AG04449 (cell line): ENCODE data around the gene RNF2.

Experiments
- CTCF ChIA-PET: fragments of 350-600 bp; formaldehyde crosslinking; extraction: SDS; loops from one replicate; lab custom pipeline; 2021; ENCODE audit warnings: antibody characterized with exemption; lab: Yijun Ruan, JAX
- POLR2A ChIA-PET: fragments of 400-600, 350-600 bp; formaldehyde crosslinking; extraction: SDS; loops from one replicate; lab custom pipeline; 2020; ENCODE audit warnings: antibody characterized with exemption, inconsistent platforms; lab: Yijun Ruan, JAX
- DNase-seq: peaks from one replicate; pipeline ENCODE4 v3.0.0-alpha.2; 2010; ENCODE audit warnings: low read depth, low spot score
- H3K4me3 ChIP-seq: 2 replicates; pipeline ENCODE4 v1.5.1; 2011; ENCODE audit warnings: low read depth, mild to moderate bottlenecking, control low read depth, low read length
- TF ChIP-seq, protein P1 (sequence below): IDR thresholded peaks from one replicate; pipeline ENCODE4 v1.5.1; 2011; ENCODE audit warnings: mild to moderate bottlenecking, moderate library complexity, low read length, control low read depth, inconsistent platforms; ENCODE audit not compliant: insufficient read depth; ENCODE audit errors: missing control alignments

The RNF2 gene

GRCh38 chr1:185139246-185139645 lies 93.9 kb downstream of the RNF2 start:
- no peak for DNase-seq
- CTCF ChIA-PET = interaction anchor here (1.0 kb wide), 1 partner anchor 31 kb away, joined by 3 read pairs; no protein-coding TSS in a partner anchor
- H3K4me3 ChIP-seq = no peak overlapping the region
- TF ChIP-seq, protein P1, sequence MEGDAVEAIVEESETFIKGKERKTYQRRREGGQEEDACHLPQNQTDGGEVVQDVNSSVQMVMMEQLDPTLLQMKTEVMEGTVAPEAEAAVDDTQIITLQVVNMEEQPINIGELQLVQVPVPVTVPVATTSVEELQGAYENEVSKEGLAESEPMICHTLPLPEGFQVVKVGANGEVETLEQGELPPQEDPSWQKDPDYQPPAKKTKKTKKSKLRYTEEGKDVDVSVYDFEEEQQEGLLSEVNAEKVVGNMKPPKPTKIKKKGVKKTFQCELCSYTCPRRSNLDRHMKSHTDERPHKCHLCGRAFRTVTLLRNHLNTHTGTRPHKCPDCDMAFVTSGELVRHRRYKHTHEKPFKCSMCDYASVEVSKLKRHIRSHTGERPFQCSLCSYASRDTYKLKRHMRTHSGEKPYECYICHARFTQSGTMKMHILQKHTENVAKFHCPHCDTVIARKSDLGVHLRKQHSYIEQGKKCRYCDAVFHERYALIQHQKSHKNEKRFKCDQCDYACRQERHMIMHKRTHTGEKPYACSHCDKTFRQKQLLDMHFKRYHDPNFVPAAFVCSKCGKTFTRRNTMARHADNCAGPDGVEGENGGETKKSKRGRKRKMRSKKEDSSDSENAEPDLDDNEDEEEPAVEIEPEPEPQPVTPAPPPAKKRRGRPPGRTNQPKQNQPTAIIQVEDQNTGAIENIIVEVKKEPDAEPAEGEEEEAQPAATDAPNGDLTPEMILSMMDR = no peak
- POLR2A ChIA-PET = no interaction called here

GRCh38 chr1:185144233-185144632 lies 98.9 kb downstream of the RNF2 start:
- ChIA-PET POLR2A (no interaction called here), CTCF (interaction anchor here (0.8 to 2.1 kb wide), 4 partner anchors 10 to 526 kb away, joined by 3 to 5 read pairs (median 4); no protein-coding TSS in a partner anchor)
- no peak for DNase-seq
- H3K4me3 ChIP-seq = no peak overlapping the region
- TF ChIP-seq, protein P1 = no peak

- H3K4me3 ChIP-seq = no peak overlapping the region
- TF ChIP-seq, protein P1 = no peak
- no peak for DNase-seq
- ChIA-PET POLR2A (no interaction called here), CTCF (interaction anchor here (1.8 kb wide), 1 partner anchor 19 kb away, joined by 9 read pairs; no protein-coding TSS in a partner anchor)
These were observed 105.9 kb downstream of the RNF2 start for GRCh38 chr1:185151215-185151614.
